Gastrocnemius medialis (tissue), 4 donors: ENCODE data around the gene LYPD6B. TPM values are rescaled to one million over a fixed set of nuclear protein-coding genes. Genes with fewer than 3 reads are reported as not detected.
A peak's percentile ranks its signal among the peaks of the same experiment; 100 is the strongest.

Experiments used
- ATAC-seq, 2 donors: fragments of 150-250 bp; one replicate each; pipeline ENCODE4 v1.9.1; 2016
- DNase-seq, 2 donors: peaks; one replicate each; pipeline ENCODE4 v3.0.0-alpha.2; 2019
- H3K27ac ChIP-seq, 4 donors: fragments of 200-600 bp; sonication (generic); 1 replicate in 1 of 4; 2 replicates in 3 of 4; pipeline ENCODE4 v1.5.1; 2016 to 2018; ENCODE audit warnings: mild to moderate bottlenecking in 2 of 4, moderate library complexity in 1 of 4
- H3K27me3 ChIP-seq, 3 donors: fragments of 200-600 bp; sonication (generic) in 2 of 3; 1 replicate in 1 of 3; 2 replicates in 2 of 3; pipeline versions ENCODE4 v1.5.1 to v1.6.0; 2016 to 2019; ENCODE audit warnings: mild to moderate bottlenecking in 1 of 3, moderate library complexity in 1 of 3
- H3K36me3 ChIP-seq, 2 donors: fragments of 200-600 bp; sonication (generic) in 1 of 2; one replicate each; pipeline ENCODE4 v1.5.1; 2017 to 2018
- H3K4me1 ChIP-seq, 2 donors: fragments of 200-600 bp; sonication (generic) in 1 of 2; one replicate each; pipeline ENCODE4 v1.5.1; 2016 to 2017; ENCODE audit warnings: mild to moderate bottlenecking in 2 of 2
- H3K4me3 ChIP-seq, 4 donors: fragments of 200-600 bp; sonication (generic) in 3 of 4; 1 replicate in 1 of 4; 2 replicates in 3 of 4; pipeline ENCODE4 v1.5.1; 2016 to 2019; ENCODE audit warnings: mild to moderate bottlenecking in 2 of 4
- H3K9me3 ChIP-seq, 3 donors: fragments of 200-600 bp; sonication (generic) in 2 of 3; 1 replicate in 1 of 3; 2 replicates in 2 of 3; pipeline ENCODE4 v1.5.1; 2016 to 2019
- POLR2A ChIP-seq, 2 donors: fragments of 450-650 bp; IDR thresholded peaks; one replicate each; pipeline ENCODE4 v1.6.1; 2017; ENCODE audit warnings: antibody characterized with exemption in 2 of 2, mild to moderate bottlenecking in 2 of 2, moderate library complexity in 2 of 2
- in situ Hi-C, 4 donors: fragments of 200-750 bp; cut with MboI; loops; one replicate each; pipeline versions ENCODE4 v1.15.0 to v1.8.0; 2017; ENCODE audit warnings: low sequenced_read_pairs in 4 of 4
- intact Hi-C: fragments of 100-400 bp; cut with DNase I; formaldehyde crosslinking; loops from one replicate; pipeline ENCODE4 v1.15.1; 2023; ENCODE audit warnings: low total_unique reads
- total RNA-seq, 4 donors: library from RNA; depleted of rRNA; stranded (reverse); fragments of >200 nt; gene quantifications; one replicate each; pipeline versions ENCODE4 v1.1.0 to v1.2.3, GENCODE V29; 2016
- TF ChIP-seq, protein P1 (sequence below), 5 experiments: fragments of 450-650 bp in 3 of 5; fragments of 200-600 bp in 2 of 5; sonication (generic) in 2 of 5; IDR thresholded peaks in 4 of 5; conservative IDR thresholded peaks in 1 of 5; 1 replicate in 4 of 5; 2 replicates in 1 of 5; pipeline ENCODE4 v1.5.1; 2016 to 2019; ENCODE audit warnings: antibody characterized with exemption in 5 of 5, mild to moderate bottlenecking in 3 of 5, moderate library complexity in 3 of 5

LYPD6B gene
- total RNA-seq, 4 donors from 2014 or later: not detected

DNA sequence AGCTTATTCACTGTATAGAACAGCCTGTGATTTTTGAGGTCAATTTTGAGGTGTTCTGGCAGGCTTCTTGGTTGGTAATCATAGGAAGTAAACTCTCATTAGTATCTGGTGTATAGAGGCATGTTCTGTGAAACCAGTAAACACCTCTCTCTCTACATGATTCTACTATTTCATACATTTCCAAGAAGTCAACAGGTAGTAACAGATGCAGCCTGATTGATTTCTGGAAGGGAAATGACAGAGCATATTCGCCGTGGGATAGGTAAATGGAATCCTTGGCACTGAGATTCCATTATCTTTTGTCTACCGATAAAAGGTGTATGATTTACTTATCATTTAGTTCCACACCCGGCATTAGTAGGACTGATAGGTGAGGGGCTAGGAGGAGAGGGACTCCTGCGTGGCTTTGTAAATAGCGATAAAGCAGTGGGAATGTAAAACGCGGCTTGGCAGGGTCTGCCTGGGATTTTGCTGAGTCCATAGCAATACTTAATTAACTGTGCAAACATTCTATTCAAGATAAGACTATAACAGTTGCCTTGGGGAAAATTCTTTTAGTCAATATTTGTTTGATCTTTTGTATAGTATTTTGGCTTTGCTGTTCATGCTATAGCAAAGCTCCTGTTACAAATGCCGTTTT, 32.3 kb downstream of the LYPD6B start:
- TF ChIP-seq, protein P1, sequence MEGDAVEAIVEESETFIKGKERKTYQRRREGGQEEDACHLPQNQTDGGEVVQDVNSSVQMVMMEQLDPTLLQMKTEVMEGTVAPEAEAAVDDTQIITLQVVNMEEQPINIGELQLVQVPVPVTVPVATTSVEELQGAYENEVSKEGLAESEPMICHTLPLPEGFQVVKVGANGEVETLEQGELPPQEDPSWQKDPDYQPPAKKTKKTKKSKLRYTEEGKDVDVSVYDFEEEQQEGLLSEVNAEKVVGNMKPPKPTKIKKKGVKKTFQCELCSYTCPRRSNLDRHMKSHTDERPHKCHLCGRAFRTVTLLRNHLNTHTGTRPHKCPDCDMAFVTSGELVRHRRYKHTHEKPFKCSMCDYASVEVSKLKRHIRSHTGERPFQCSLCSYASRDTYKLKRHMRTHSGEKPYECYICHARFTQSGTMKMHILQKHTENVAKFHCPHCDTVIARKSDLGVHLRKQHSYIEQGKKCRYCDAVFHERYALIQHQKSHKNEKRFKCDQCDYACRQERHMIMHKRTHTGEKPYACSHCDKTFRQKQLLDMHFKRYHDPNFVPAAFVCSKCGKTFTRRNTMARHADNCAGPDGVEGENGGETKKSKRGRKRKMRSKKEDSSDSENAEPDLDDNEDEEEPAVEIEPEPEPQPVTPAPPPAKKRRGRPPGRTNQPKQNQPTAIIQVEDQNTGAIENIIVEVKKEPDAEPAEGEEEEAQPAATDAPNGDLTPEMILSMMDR (IDR thresholded peaks at IDR 0.05 in 4 of 5, conservative IDR thresholded peaks at IDR 0.05 in 1 of 5): no peak
- TF ChIP-seq POLR2A (IDR thresholded peaks at IDR 0.05): no peak
- no peaks in the 10 kb centered on the region for H3K27me3 ChIP-seq
- peaks cover 0 to 1% of the 10 kb centered on the region in 2 donors for H3K4me1 ChIP-seq
- no peaks in the 10 kb centered on the region for H3K9me3 ChIP-seq
- in situ Hi-C loops: no loop called here
- intact Hi-C loops: no loop called here
- ATAC-seq (no peak), DNase-seq (no peak)
- H3K4me3 ChIP-seq: no peak overlapping the region
- H3K36me3 ChIP-seq: no peaks in the 10 kb centered on the region
- H3K27ac ChIP-seq: no peak overlapping the region

DNA sequence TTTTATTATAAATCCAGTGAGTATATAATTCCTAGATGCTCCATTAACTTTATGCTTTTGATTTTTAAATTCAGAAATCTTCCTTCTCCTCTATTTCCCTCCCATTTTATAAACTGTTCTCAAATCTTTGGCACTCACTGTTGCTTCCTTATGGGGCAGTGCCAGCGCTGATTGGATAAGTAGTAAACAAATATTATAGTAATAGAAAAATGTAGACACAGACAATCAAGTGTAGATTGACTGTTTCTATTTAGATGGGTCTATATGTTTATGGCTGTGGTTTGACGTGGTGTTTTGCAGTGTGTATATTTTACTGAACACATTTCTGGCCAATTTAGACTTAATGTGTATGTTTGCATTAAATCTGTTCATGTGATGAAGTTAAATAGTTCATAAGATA, 36.6 kb downstream of the LYPD6B start:
- in situ Hi-C loops: no loop called here
- no peaks in the 10 kb centered on the region for H3K27me3 ChIP-seq
- no peak overlapping the region for H3K4me3 ChIP-seq
- no peaks in the 10 kb centered on the region for H3K9me3 ChIP-seq
- DNase-seq: no peak
- peaks cover 0 to 5% of the 10 kb centered on the region in 2 donors for H3K4me1 ChIP-seq
- H3K36me3 ChIP-seq: no peaks in the 10 kb centered on the region
- no peak overlapping the region for H3K27ac ChIP-seq
- TF ChIP-seq POLR2A (IDR thresholded peaks at IDR 0.05): no peak
- TF ChIP-seq, protein P1 (IDR thresholded peaks at IDR 0.05 in 4 of 5, conservative IDR thresholded peaks at IDR 0.05 in 1 of 5): no peak
- ATAC-seq: no peak
- intact Hi-C loops: no loop called here

DNA sequence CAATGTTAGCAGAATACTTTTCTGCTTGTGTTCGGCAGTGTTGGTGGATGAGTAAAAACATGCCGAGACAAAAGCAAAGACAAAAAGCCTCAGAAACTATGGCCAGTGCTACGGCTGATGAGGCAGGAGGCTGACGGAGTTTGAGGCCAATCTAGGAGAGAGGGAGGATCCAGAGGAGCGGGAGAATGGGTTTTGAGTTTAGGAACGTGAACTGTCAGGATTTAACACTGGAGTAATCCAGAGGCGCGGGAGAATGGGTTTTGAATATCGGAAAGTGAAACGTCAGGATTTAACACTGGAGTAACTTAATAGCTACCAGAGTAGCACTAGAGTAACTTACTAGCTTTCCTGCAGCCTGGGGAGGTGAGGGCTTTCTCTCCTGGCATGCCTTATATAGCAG, 37.4 kb downstream of the LYPD6B start:
- no peaks in the 10 kb centered on the region for H3K9me3 ChIP-seq
- H3K36me3 ChIP-seq: no peaks in the 10 kb centered on the region
- ATAC-seq (no peak), DNase-seq (no peak)
- in situ Hi-C loops (no loop called here), intact Hi-C loops (no loop called here)
- TF ChIP-seq, protein P1 (IDR thresholded peaks at IDR 0.05 in 4 of 5, conservative IDR thresholded peaks at IDR 0.05 in 1 of 5): no peak
- TF ChIP-seq POLR2A (IDR thresholded peaks at IDR 0.05): no peak
- peak overlapping the region in 1 of 4 donors; percentile 37 for H3K4me3 ChIP-seq
- no peaks in the 10 kb centered on the region for H3K27me3 ChIP-seq
- H3K27ac ChIP-seq: no peak overlapping the region
- peaks cover 0 to 5% of the 10 kb centered on the region in 2 donors for H3K4me1 ChIP-seq

DNA sequence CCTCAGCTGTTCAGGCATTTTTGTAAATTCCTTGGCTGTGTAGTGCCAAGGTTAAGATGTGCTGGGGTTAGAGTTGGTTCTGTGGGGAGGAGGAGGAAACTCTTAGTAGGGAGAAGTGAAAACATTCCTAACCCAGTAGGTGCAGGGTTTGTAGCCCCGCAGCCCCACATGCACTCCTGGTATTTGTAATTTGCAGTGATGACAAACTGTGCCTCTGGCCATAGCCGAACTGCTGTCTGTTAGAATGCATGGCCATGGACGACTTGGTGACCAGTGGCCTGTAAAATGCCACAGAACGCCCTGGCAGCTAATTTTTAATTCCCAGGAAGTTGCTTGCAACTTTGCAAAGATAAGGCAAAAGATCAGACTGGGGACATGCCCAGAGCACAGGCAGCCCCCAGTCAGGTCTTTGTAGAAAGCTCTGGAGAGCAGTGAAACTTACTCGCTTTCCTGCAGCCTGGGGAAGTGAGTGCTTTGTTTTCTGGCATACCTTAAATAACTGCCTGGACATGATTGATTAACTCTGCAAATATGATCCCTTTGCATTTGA, 38.4 kb downstream of the LYPD6B start:
- TF ChIP-seq, protein P1 (IDR thresholded peaks at IDR 0.05 in 4 of 5, conservative IDR thresholded peaks at IDR 0.05 in 1 of 5): no peak
- TF ChIP-seq POLR2A (IDR thresholded peaks at IDR 0.05): no peak
- no peak overlapping the region for H3K4me3 ChIP-seq
- H3K27ac ChIP-seq: no peak overlapping the region
- DNase-seq (no peak), ATAC-seq (no peak)
- no peaks in the 10 kb centered on the region for H3K27me3 ChIP-seq
- peaks cover 0 to 5% of the 10 kb centered on the region in 2 donors for H3K4me1 ChIP-seq
- in situ Hi-C loops (no loop called here), intact Hi-C loops (no loop called here)
- no peaks in the 10 kb centered on the region for H3K36me3 ChIP-seq
- no peaks in the 10 kb centered on the region for H3K9me3 ChIP-seq
